GM19395 (cell line): Measurements from ENCODE around the gene TADA2B.
A peak's percentile ranks its signal among the peaks of the same experiment; 100 is the strongest.

ENCODE experiments used
- ATAC-seq: cut with Tn5 transposase; IDR thresholded peaks from one replicate; pipeline ENCODE4 v1.9.1; 2021; ENCODE audit warnings: mild to moderate bottlenecking, moderate library complexity; ENCODE audit not compliant: unreplicated experiment

The TADA2B gene

GRCh38 chr4:7043284-7044136 lies at the start of gene TADA2B:
Gene TADA2B, plus strand, starts transcription at chr4:7043372. Its CDS starts 208 bp downstream, at chr4:7043580.
- ATAC-seq, result peak; percentile 28

- no peak for ATAC-seq
Measured at GRCh38 chr4:6996481-6996880, 46.7 kb upstream of the TADA2B start.

GRCh38 chr4:6999172-7000086 lies 43.7 kb upstream of the TADA2B start:
- ATAC-seq, result no peak

GRCh38 chr4:7000421-7001176 lies 42.6 kb upstream of the TADA2B start:
- ATAC-seq, result no peak

GRCh38 chr4:7001271-7001670 lies 41.9 kb upstream of the TADA2B start:
- no peak for ATAC-seq

GRCh38 chr4:7002336-7002735 lies 40.8 kb upstream of the TADA2B start:
- ATAC-seq, result no peak

GRCh38 chr4:7003176-7003878 lies 39.8 kb upstream of the TADA2B start:
- ATAC-seq, result no peak

- ATAC-seq, result no peak
Measured at GRCh38 chr4:7003879-7004240, 39.3 kb upstream of the TADA2B start.

- no peak for ATAC-seq
Measured at GRCh38 chr4:7004331-7004730, 38.8 kb upstream of the TADA2B start.

GRCh38 chr4:7005571-7005970 lies 37.6 kb upstream of the TADA2B start:
- no peak for ATAC-seq

GRCh38 chr4:7006411-7006810 lies 36.8 kb upstream of the TADA2B start:
- ATAC-seq, result no peak

- ATAC-seq, result no peak
Measured at GRCh38 chr4:7007142-7007907, 35.8 kb upstream of the TADA2B start.

- ATAC-seq, result no peak
Measured at GRCh38 chr4:7007944-7008343, 35.2 kb upstream of the TADA2B start.

GRCh38 chr4:7009564-7009963 lies 33.6 kb upstream of the TADA2B start:
- no peak for ATAC-seq

- ATAC-seq, result no peak
Measured at GRCh38 chr4:7013175-7013574, 30.0 kb upstream of the TADA2B start.

- ATAC-seq, result no peak
Measured at GRCh38 chr4:7014815-7015214, 28.4 kb upstream of the TADA2B start.

- no peak for ATAC-seq
Measured at GRCh38 chr4:7015383-7016035, 27.7 kb upstream of the TADA2B start.

GRCh38 chr4:7016086-7016485 lies 27.1 kb upstream of the TADA2B start:
- ATAC-seq, result no peak

- no peak for ATAC-seq
Measured at GRCh38 chr4:7016512-7016911, 26.7 kb upstream of the TADA2B start.
